ENCODE data around the gene RNASEH2B.

- TF ChIP-seq, protein P1, sequence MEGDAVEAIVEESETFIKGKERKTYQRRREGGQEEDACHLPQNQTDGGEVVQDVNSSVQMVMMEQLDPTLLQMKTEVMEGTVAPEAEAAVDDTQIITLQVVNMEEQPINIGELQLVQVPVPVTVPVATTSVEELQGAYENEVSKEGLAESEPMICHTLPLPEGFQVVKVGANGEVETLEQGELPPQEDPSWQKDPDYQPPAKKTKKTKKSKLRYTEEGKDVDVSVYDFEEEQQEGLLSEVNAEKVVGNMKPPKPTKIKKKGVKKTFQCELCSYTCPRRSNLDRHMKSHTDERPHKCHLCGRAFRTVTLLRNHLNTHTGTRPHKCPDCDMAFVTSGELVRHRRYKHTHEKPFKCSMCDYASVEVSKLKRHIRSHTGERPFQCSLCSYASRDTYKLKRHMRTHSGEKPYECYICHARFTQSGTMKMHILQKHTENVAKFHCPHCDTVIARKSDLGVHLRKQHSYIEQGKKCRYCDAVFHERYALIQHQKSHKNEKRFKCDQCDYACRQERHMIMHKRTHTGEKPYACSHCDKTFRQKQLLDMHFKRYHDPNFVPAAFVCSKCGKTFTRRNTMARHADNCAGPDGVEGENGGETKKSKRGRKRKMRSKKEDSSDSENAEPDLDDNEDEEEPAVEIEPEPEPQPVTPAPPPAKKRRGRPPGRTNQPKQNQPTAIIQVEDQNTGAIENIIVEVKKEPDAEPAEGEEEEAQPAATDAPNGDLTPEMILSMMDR (conservative IDR thresholded peaks at IDR 0.05; ENCODE audit: low read length) = no peak
- TF ChIP-seq EZH2phosphoT487 (IDR thresholded peaks at IDR 0.05; ENCODE audit: borderline replicate concordance) = no peak
These were observed 88.7 kb downstream of the RNASEH2B start for GRCh38 chr13:50998326-50998725.
